Keratinocyte (primary cell): Measurements from ENCODE around the gene CDC42. TPM values are rescaled to one million over a fixed set of nuclear protein-coding genes. Genes with fewer than 3 reads are reported as not detected.

Experiments
- DNase-seq: peaks from one replicate; pipeline ENCODE4 v3.0.0-alpha.2; 2011; ENCODE audit warnings: low read depth, missing footprints, low spot score
- FAIRE-seq: peaks from 2 replicates; lab custom pipeline; 2011; peaks lifted over from hg19 to GRCh38; lab: Jason Lieb, UNC
- H2AFZ ChIP-seq: 2 replicates; pipeline ENCODE4 v1.6.0; 2012; ENCODE audit warnings: low read length, control low read depth, inconsistent platforms; ENCODE audit not compliant: control insufficient read depth
- H3K27ac ChIP-seq: 2 replicates; pipeline ENCODE4 v1.5.1; 2011; ENCODE audit warnings: low read length; ENCODE audit not compliant: control insufficient read depth, insufficient read depth
- H3K27me3 ChIP-seq: 3 replicates; pipeline ENCODE4 v1.6.0; 2011; ENCODE audit warnings: low read length; ENCODE audit not compliant: control insufficient read depth, insufficient read depth; ENCODE audit errors: extremely low read depth
- H3K36me3 ChIP-seq, 2 experiments: 2 replicates in 1 of 2; 3 replicates in 1 of 2; pipeline ENCODE4 v1.5.1; 2011; ENCODE audit warnings: low read length in 2 of 2, mild to moderate bottlenecking in 1 of 2; ENCODE audit not compliant: control insufficient read depth in 2 of 2, insufficient read depth in 2 of 2; ENCODE audit errors: extremely low read depth in 1 of 2
- H3K4me1 ChIP-seq: 3 replicates; pipeline ENCODE4 v1.5.1; 2011; ENCODE audit warnings: low read length; ENCODE audit not compliant: control insufficient read depth, insufficient read depth; ENCODE audit errors: extremely low read depth
- H3K4me2 ChIP-seq: 3 replicates; pipeline ENCODE4 v1.6.0; 2011; ENCODE audit warnings: low read depth, low read length; ENCODE audit not compliant: control insufficient read depth, insufficient read depth; ENCODE audit errors: extremely low read depth
- H3K4me3 ChIP-seq, 3 experiments: fragments of 200-600 bp in 1 of 3; sonication (generic) in 1 of 3; 2 replicates in 2 of 3; 3 replicates in 1 of 3; pipeline ENCODE4 v1.5.1; 2011 to 2016; ENCODE audit warnings: low read length in 3 of 3, mild to moderate bottlenecking in 3 of 3, control low read depth in 2 of 3, inconsistent platforms in 1 of 3, low read depth in 1 of 3, mixed read lengths in 1 of 3, mixed run types in 1 of 3, moderate library complexity in 1 of 3; ENCODE audit not compliant: control insufficient read depth in 2 of 3, insufficient read depth in 2 of 3; ENCODE audit errors: extremely low read depth in 1 of 3
- H3K79me2 ChIP-seq: 2 replicates; pipeline ENCODE4 v1.6.0; 2012; ENCODE audit warnings: low read length; ENCODE audit not compliant: control insufficient read depth, insufficient read depth
- H3K9ac ChIP-seq: 3 replicates; pipeline ENCODE4 v1.6.0; 2011; ENCODE audit warnings: low read length; ENCODE audit not compliant: control insufficient read depth, insufficient read depth; ENCODE audit errors: extremely low read depth
- H3K9me1 ChIP-seq: 3 replicates; pipeline ENCODE4 v1.6.0; 2011; ENCODE audit warnings: low read length; ENCODE audit not compliant: control insufficient read depth, insufficient read depth; ENCODE audit errors: extremely low read depth
- H3K9me3 ChIP-seq: 2 replicates; pipeline ENCODE4 v1.5.1; 2012; ENCODE audit warnings: low read depth, low read length; ENCODE audit not compliant: control insufficient read depth
- H4K20me1 ChIP-seq: 3 replicates; pipeline ENCODE4 v1.6.0; 2011; ENCODE audit warnings: low read length; ENCODE audit not compliant: control insufficient read depth, insufficient read depth; ENCODE audit errors: extremely low read depth
- EZH2 ChIP-seq: IDR thresholded peaks from one replicate; pipeline ENCODE4 v1.6.1; 2012; ENCODE audit warnings: inconsistent platforms, mild to moderate bottlenecking, low read length, moderate library complexity
- dilution Hi-C: fragments of 300-500 bp; cut with MboI; formaldehyde crosslinking; loops from one replicate; pipeline ENCODE4 v1.7.0; 2020; ENCODE audit warnings: low sequenced_read_pairs; ENCODE audit not compliant: extremely low pct_ligation_motif_present
- polyA plus RNA-seq, 5 experiments: library from polyadenylated mRNA; depleted of rRNA in 3 of 5; stranded (reverse) in 3 of 5; stranded (forward) in 1 of 5; unstranded in 1 of 5; fragments of >200 nt; gene quantifications; 1 replicate in 1 of 5; 2 replicates in 3 of 5; 3 replicates in 1 of 5; pipeline versions ENCODE4 v1.2.1 to v1.2.3, GENCODE V29; 2011 to 2012; ENCODE audit warnings: missing spikeins in 2 of 5, low read depth in 1 of 5, low replicate concordance in 1 of 5
- TF ChIP-seq, protein P1 (sequence below), 3 experiments: IDR thresholded peaks in 1 of 3; conservative IDR thresholded peaks in 1 of 3; optimal IDR thresholded peaks in 1 of 3; 2 replicates in 2 of 3; 3 replicates in 1 of 3; pipeline versions ENCODE3 to v1.5.1; 2011; ENCODE audit warnings: low read length in 3 of 3, mild to moderate bottlenecking in 3 of 3, moderate library complexity in 2 of 3, control low read depth in 1 of 3, inconsistent platforms in 1 of 3; ENCODE audit not compliant: insufficient read depth in 2 of 3; ENCODE audit errors: extremely low read depth in 1 of 3

The CDC42 gene
- polyA plus RNA-seq, 1 donor (not counting 4 experiments of a cell fraction or from before 2014, with no cell fraction given) = 499 TPM

- no peak overlapping the region for H3K9ac ChIP-seq
- H2AFZ ChIP-seq = no peak overlapping the region
- no peaks in the 10 kb centered on the region for H3K27me3 ChIP-seq
- FAIRE-seq (no peak), DNase-seq (no peak)
- TF ChIP-seq, protein P1, sequence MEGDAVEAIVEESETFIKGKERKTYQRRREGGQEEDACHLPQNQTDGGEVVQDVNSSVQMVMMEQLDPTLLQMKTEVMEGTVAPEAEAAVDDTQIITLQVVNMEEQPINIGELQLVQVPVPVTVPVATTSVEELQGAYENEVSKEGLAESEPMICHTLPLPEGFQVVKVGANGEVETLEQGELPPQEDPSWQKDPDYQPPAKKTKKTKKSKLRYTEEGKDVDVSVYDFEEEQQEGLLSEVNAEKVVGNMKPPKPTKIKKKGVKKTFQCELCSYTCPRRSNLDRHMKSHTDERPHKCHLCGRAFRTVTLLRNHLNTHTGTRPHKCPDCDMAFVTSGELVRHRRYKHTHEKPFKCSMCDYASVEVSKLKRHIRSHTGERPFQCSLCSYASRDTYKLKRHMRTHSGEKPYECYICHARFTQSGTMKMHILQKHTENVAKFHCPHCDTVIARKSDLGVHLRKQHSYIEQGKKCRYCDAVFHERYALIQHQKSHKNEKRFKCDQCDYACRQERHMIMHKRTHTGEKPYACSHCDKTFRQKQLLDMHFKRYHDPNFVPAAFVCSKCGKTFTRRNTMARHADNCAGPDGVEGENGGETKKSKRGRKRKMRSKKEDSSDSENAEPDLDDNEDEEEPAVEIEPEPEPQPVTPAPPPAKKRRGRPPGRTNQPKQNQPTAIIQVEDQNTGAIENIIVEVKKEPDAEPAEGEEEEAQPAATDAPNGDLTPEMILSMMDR (optimal IDR thresholded peaks at IDR 0.05 in 1 of 3, IDR thresholded peaks at IDR 0.05 in 1 of 3, conservative IDR thresholded peaks at IDR 0.05 in 1 of 3; ENCODE audit: extremely low read depth in 1 of 3, insufficient read depth in 2 of 3, low read length in 3 of 3) = no peak
- no peak for TF ChIP-seq EZH2
- peaks cover 5% of the 10 kb centered on the region for H3K9me3 ChIP-seq
- no peak overlapping the region for H3K4me2 ChIP-seq
- peaks cover 91% of the 10 kb centered on the region for H3K79me2 ChIP-seq
- no peak overlapping the region for H3K27ac ChIP-seq
- dilution Hi-C loops = no loop called here
- H3K36me3 ChIP-seq = peaks cover 9 to 20% of the 10 kb centered on the region in 2 experiments
- peaks cover 11% of the 10 kb centered on the region for H3K9me1 ChIP-seq
- H3K4me1 ChIP-seq = peaks cover 13% of the 10 kb centered on the region
- H3K4me3 ChIP-seq = no peak overlapping the region
- peaks cover 60% of the 10 kb centered on the region for H4K20me1 ChIP-seq
Measured at GRCh38 chr1:22074803-22075202, 22.3 kb downstream of the CDC42 start.

DNA sequence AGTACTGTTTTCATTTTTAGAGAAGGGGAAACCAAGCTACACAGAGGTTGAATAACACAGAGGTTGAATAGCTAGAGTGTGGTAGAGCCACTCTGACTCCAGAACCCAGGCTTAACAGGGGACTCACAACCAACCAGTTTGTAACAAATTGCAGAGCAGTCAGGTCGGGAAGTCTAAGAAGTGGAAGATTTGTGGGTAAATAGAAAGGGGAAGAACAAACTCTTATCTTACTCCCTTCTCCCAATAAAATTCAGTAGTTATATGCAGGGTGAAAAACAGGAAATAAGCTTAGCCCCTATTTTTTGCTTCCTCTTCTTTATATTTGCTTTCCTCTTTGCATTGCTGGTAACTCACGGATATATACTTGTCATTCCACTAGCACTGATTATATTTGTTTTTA, 23.2 kb downstream of the CDC42 start:
- H3K4me1 ChIP-seq = peaks cover 12% of the 10 kb centered on the region
- peaks cover 11% of the 10 kb centered on the region for H3K9me1 ChIP-seq
- dilution Hi-C loops = no loop called here
- DNase-seq (no peak), FAIRE-seq (no peak)
- H3K4me2 ChIP-seq = no peak overlapping the region
- TF ChIP-seq EZH2 = no peak
- TF ChIP-seq, protein P1 (optimal IDR thresholded peaks at IDR 0.05 in 1 of 3, IDR thresholded peaks at IDR 0.05 in 1 of 3, conservative IDR thresholded peaks at IDR 0.05 in 1 of 3; ENCODE audit: extremely low read depth in 1 of 3, insufficient read depth in 2 of 3, low read length in 3 of 3) = no peak
- H3K79me2 ChIP-seq = peaks cover 96% of the 10 kb centered on the region
- H3K9me3 ChIP-seq = peaks cover 2% of the 10 kb centered on the region
- H3K9ac ChIP-seq = no peak overlapping the region
- H3K27me3 ChIP-seq = no peaks in the 10 kb centered on the region
- H3K27ac ChIP-seq = no peak overlapping the region
- peaks cover 58% of the 10 kb centered on the region for H4K20me1 ChIP-seq
- peaks cover 10 to 20% of the 10 kb centered on the region in 2 experiments for H3K36me3 ChIP-seq
- no peak overlapping the region for H3K4me3 ChIP-seq
- no peak overlapping the region for H2AFZ ChIP-seq
